Tibial nerve (tissue), 4 donors: ENCODE measurements around the gene CELSR1. TPM values are rescaled to one million over a fixed set of nuclear protein-coding genes. Genes with fewer than 3 reads are reported as not detected.

ENCODE experiments used
- DNase-seq, 2 donors: peaks; one replicate each; pipeline ENCODE4 v3.0.0-alpha.2; 2019; ENCODE audit warnings: low spot score in 2 of 2
- H3K27ac ChIP-seq, 4 donors: fragments of 200-600 bp; sonication (generic) in 3 of 4; one replicate each; pipeline ENCODE4 v1.5.1; 2017 to 2019; ENCODE audit warnings: mild to moderate bottlenecking in 1 of 4
- H3K27me3 ChIP-seq, 2 donors: fragments of 200-600 bp; sonication (generic) in 1 of 2; one replicate each; pipeline versions ENCODE4 v1.5.1 to v1.6.0; 2017 to 2019
- H3K36me3 ChIP-seq, 3 donors: fragments of 200-600 bp; sonication (generic); one replicate each; pipeline ENCODE4 v1.5.1; 2018 to 2019
- H3K4me1 ChIP-seq, 4 donors: fragments of 200-600 bp; sonication (generic) in 3 of 4; one replicate each; pipeline ENCODE4 v1.5.1; 2017 to 2019
- H3K4me3 ChIP-seq, 4 donors: fragments of 200-600 bp; sonication (generic) in 3 of 4; one replicate each; pipeline ENCODE4 v1.5.1; 2017 to 2019; ENCODE audit warnings: mild to moderate bottlenecking in 1 of 4, moderate library complexity in 1 of 4
- H3K9me3 ChIP-seq, 4 donors: fragments of 200-600 bp; sonication (generic) in 3 of 4; one replicate each; pipeline ENCODE4 v1.5.1; 2017 to 2019
- CTCF ChIP-seq, 5 experiments: fragments of 200-600 bp in 3 of 5; fragments of 450-650 bp in 2 of 5; sonication (generic) in 3 of 5; IDR thresholded peaks; one replicate each; pipeline ENCODE4 v1.5.1; 2016 to 2019; ENCODE audit warnings: antibody characterized with exemption in 5 of 5, mild to moderate bottlenecking in 3 of 5, moderate library complexity in 2 of 5
- EP300 ChIP-seq, 2 donors: sonication (generic); formaldehyde crosslinking; IDR thresholded peaks; one replicate each; pipeline ENCODE4 v1.6.1; 2017; ENCODE audit warnings: antibody characterized with exemption in 2 of 2, mild to moderate bottlenecking in 1 of 2
- POLR2A ChIP-seq, 2 donors: fragments of 450-650 bp; IDR thresholded peaks; one replicate each; pipeline ENCODE4 v1.6.1; 2017; ENCODE audit warnings: antibody characterized with exemption in 2 of 2, mild to moderate bottlenecking in 2 of 2, moderate library complexity in 2 of 2
- WGBS, 2 donors: methylation state at CpG; one replicate each; pipeline ENCODE4 v1.1.5; 2018; 5-methylcytosine and 5-hydroxymethylcytosine counted together
- total RNA-seq, 4 donors: library from RNA; depleted of rRNA; stranded (reverse); fragments of >200 nt; gene quantifications; one replicate each; pipeline ENCODE4 v1.1.0, GENCODE V29; 2016

CELSR1 gene
- total RNA-seq, 4 donors from 2014 or later = 1.0 to 5.9 (median 2.6) TPM

GRCh38 chr22:46467006-46467405, 70.4 kb downstream of the CELSR1 start:
- no peaks in the 10 kb centered on the region for H3K9me3 ChIP-seq
- no peak overlapping the region for H3K4me3 ChIP-seq
- no peak overlapping the region for H3K27ac ChIP-seq
- no peaks in the 10 kb centered on the region for H3K4me1 ChIP-seq
- DNase-seq = no peak
- TF ChIP-seq POLR2A (IDR thresholded peaks at IDR 0.05) = no peak
- 59 to 66% methylated on average over 5 of the region's 5 CpGs for WGBS, 2 donors
- H3K36me3 ChIP-seq = no peaks in the 10 kb centered on the region
- H3K27me3 ChIP-seq = peaks cover 0 to 6% of the 10 kb centered on the region in 2 donors

GRCh38 chr22:46466255-46466676, 71.2 kb downstream of the CELSR1 start:
- H3K9me3 ChIP-seq = no peaks in the 10 kb centered on the region
- H3K4me3 ChIP-seq = no peak overlapping the region
- WGBS, 2 donors = 71 to 75% methylated on average over 9 to 10 of the region's 10 CpGs
- H3K27me3 ChIP-seq = peaks cover 0 to 6% of the 10 kb centered on the region in 2 donors
- TF ChIP-seq POLR2A (IDR thresholded peaks at IDR 0.05) (no peak), CTCF (IDR thresholded peaks at IDR 0.05) (no peak), EP300 (IDR thresholded peaks at IDR 0.05) (no peak)
- H3K4me1 ChIP-seq = no peaks in the 10 kb centered on the region
- no peak for DNase-seq
- no peaks in the 10 kb centered on the region for H3K36me3 ChIP-seq
- H3K27ac ChIP-seq = no peak overlapping the region

DNA sequence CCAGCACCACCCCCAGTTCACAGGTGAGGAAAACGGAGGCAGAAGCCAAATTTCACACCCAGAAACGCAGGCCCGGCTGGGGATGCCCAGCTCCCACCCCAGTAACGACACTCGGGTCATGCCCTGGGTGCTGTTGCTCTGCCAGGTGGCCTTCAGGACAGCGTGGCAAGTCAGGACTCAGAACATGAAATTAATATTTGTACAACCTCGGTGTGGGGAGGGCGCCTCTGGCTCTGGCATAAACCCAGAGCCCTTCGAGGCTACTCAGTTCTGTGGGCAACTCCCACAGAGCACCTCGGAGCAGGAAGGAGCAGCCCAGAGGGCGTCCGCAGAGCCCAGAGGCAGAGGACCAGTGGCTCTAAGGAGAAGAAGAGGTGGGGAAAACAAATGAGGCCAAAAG, 71.6 kb downstream of the CELSR1 start:
- no peak for TF ChIP-seq EP300 (IDR thresholded peaks at IDR 0.05)
- TF ChIP-seq POLR2A (IDR thresholded peaks at IDR 0.05) = no peak
- no peak for TF ChIP-seq CTCF (IDR thresholded peaks at IDR 0.05)
- Histone ChIP-seq H3K36me3 (no peaks in the 10 kb centered on the region), H3K27ac (no peak overlapping the region), H3K4me1 (no peaks in the 10 kb centered on the region), H3K4me3 (no peak overlapping the region), H3K9me3 (no peaks in the 10 kb centered on the region), H3K27me3 (peaks cover 0 to 7% of the 10 kb centered on the region in 2 donors)
- 67 to 69% methylated on average over 12 of the region's 12 CpGs for WGBS, 2 donors
- DNase-seq = no peak

DNA sequence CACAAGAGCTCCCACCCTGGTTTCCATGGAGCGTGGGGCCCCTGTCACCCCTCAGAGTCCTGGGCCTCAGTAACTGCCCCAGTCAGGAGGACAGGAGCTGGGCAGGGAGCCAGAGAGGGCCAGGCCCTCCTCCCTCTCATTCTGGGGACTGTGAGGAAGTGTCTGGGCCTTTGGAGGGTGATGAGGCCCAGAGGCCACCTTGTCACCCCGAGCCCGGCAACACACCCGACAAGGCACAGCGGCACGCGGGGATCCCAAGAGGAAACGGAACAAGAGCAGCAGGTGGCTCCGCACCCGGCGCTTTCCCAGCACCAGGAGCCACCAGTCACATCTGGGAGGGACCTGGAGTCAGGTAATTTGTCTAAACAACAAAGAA, 72.1 kb downstream of the CELSR1 start:
- H3K9me3 ChIP-seq = no peaks in the 10 kb centered on the region
- TF ChIP-seq EP300 (IDR thresholded peaks at IDR 0.05) = no peak
- no peaks in the 10 kb centered on the region for H3K36me3 ChIP-seq
- no peaks in the 10 kb centered on the region for H3K4me1 ChIP-seq
- H3K27ac ChIP-seq = no peak overlapping the region
- H3K27me3 ChIP-seq = peaks cover 0 to 12% of the 10 kb centered on the region in 2 donors
- WGBS, 2 donors = 56 to 63% methylated on average over 10 of the region's 11 CpGs
- no peak overlapping the region for H3K4me3 ChIP-seq
- DNase-seq = no peak

- Histone ChIP-seq H3K27ac (no peak overlapping the region), H3K9me3 (no peaks in the 10 kb centered on the region), H3K4me3 (no peak overlapping the region), H3K36me3 (no peaks in the 10 kb centered on the region), H3K27me3 (peaks cover 0 to 13% of the 10 kb centered on the region in 2 donors), H3K4me1 (no peaks in the 10 kb centered on the region)
- TF ChIP-seq EP300 (IDR thresholded peaks at IDR 0.05) = no peak
- TF ChIP-seq CTCF (IDR thresholded peaks at IDR 0.05) = no peak
- no peak for TF ChIP-seq POLR2A (IDR thresholded peaks at IDR 0.05)
- DNase-seq = no peak
- WGBS, 2 donors = 77 to 79% methylated on average over 13 of the region's 18 CpGs
Measured at GRCh38 chr22:46464701-46465344, 72.6 kb downstream of the CELSR1 start.

DNA sequence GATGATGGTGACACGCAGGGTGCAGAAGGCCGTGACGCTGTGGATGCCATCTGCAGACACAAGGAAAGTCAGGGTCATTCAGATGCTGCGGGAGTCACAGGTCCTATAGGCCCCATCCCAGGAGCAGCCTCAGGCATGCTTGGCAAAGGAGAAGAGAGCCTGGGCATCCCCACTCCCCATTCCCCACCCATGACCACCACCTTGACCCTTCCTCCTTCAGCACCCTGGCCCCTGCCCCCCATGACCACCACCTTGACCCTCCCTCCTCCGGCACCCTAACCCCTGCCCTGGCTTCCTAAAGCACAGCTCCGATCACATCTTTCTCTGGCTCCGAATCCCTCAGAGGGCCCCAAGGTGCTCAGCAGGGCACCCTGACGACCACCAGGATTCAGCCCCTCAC, 73.1 kb downstream of the CELSR1 start:
- Histone ChIP-seq H3K9me3 (no peaks in the 10 kb centered on the region), H3K4me1 (no peaks in the 10 kb centered on the region), H3K36me3 (no peaks in the 10 kb centered on the region), H3K27ac (no peak overlapping the region), H3K27me3 (peaks cover 0 to 18% of the 10 kb centered on the region in 2 donors), H3K4me3 (no peak overlapping the region)
- TF ChIP-seq EP300 (IDR thresholded peaks at IDR 0.05) (no peak), POLR2A (IDR thresholded peaks at IDR 0.05) (no peak), CTCF (IDR thresholded peaks at IDR 0.05) (no peak)
- 90 to 92% methylated on average over 8 of the region's 8 CpGs for WGBS, 2 donors
- DNase-seq = no peak
